AG10803 (cell line): ENCODE data around the gene TTC31.
A peak's percentile ranks its signal among the peaks of the same experiment; 100 is the strongest.

Experiments
- DNase-seq: peaks from one replicate; pipeline ENCODE4 v3.0.0; 2010; ENCODE audit warnings: low read depth
- H3K4me3 ChIP-seq: 2 replicates; pipeline ENCODE4 v1.5.1; 2011; ENCODE audit warnings: mild to moderate bottlenecking, low read length, control low read depth
- TF ChIP-seq, protein P1 (sequence below): conservative IDR thresholded peaks from 2 replicates; pipeline ENCODE4 v1.5.1; 2011; ENCODE audit warnings: mild to moderate bottlenecking, low read length, control low read depth, inconsistent platforms

Gene TTC31

DNA sequence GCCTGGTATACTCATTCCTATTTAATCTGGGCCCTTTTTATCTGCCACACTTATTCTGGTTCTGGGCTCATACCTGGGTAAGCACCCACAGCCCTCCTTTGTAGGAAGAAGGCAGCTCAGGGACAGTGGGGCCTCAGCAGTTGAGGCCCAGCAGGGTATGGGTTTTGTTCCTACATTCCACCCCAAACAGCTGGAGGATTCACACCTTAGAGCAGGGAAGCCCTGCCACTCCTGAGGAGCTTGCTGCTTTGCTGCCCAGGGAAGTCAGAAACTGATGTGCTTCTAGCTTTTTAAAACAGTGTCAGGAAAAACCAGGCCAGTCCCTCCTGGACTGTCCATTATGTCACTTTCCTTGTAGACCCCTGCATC is 17.7 kb downstream of the TTC31 start:
- no peak overlapping the region for H3K4me3 ChIP-seq
- TF ChIP-seq, protein P1, sequence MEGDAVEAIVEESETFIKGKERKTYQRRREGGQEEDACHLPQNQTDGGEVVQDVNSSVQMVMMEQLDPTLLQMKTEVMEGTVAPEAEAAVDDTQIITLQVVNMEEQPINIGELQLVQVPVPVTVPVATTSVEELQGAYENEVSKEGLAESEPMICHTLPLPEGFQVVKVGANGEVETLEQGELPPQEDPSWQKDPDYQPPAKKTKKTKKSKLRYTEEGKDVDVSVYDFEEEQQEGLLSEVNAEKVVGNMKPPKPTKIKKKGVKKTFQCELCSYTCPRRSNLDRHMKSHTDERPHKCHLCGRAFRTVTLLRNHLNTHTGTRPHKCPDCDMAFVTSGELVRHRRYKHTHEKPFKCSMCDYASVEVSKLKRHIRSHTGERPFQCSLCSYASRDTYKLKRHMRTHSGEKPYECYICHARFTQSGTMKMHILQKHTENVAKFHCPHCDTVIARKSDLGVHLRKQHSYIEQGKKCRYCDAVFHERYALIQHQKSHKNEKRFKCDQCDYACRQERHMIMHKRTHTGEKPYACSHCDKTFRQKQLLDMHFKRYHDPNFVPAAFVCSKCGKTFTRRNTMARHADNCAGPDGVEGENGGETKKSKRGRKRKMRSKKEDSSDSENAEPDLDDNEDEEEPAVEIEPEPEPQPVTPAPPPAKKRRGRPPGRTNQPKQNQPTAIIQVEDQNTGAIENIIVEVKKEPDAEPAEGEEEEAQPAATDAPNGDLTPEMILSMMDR: no peak
- no peak for DNase-seq

- no peak for DNase-seq
- TF ChIP-seq, protein P1: no peak
- H3K4me3 ChIP-seq: peak overlapping the region; percentile 78
These were observed 18.6 kb downstream of the TTC31 start for GRCh38 chr2:74501335-74502071.

DNA sequence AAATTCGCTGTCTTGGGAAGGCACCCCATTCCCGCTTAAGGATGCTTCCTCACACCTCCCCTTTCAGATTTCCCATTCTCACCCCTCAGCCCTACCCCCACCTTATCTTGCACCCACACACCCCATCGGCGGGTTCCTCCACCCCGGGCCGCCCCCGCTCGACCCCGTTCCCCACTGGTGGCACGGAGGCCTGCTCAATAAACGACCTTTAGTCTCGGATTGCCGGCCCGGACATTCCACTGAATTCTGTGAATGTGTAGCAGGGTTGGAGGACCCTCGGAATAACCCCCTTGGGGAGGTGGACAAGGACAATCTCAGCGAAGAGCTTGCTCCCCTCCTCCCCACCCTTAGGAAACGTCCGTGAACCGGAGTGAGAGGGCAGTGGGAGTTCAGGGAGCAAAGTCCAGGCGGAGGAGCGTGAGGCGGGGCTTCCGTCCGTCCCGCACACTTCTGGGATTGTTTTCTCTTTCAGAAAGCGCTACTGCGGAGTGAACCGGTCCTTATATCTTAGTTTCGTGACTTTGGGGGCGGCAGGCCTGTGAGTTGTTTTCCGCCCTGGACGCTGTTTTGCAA is 19.4 kb downstream of the TTC31 start:
- TF ChIP-seq, protein P1: no peak
- H3K4me3 ChIP-seq: peak overlapping the region; percentile 78
- DNase-seq: no peak

GRCh38 chr2:74502720-74503505 is 20.0 kb downstream of the TTC31 start:
- TF ChIP-seq, protein P1: peak; percentile 35; the same call in 1 of the 2 replicates
- peak overlapping the region; percentile 78 for H3K4me3 ChIP-seq
- peak; percentile 83 for DNase-seq

DNA sequence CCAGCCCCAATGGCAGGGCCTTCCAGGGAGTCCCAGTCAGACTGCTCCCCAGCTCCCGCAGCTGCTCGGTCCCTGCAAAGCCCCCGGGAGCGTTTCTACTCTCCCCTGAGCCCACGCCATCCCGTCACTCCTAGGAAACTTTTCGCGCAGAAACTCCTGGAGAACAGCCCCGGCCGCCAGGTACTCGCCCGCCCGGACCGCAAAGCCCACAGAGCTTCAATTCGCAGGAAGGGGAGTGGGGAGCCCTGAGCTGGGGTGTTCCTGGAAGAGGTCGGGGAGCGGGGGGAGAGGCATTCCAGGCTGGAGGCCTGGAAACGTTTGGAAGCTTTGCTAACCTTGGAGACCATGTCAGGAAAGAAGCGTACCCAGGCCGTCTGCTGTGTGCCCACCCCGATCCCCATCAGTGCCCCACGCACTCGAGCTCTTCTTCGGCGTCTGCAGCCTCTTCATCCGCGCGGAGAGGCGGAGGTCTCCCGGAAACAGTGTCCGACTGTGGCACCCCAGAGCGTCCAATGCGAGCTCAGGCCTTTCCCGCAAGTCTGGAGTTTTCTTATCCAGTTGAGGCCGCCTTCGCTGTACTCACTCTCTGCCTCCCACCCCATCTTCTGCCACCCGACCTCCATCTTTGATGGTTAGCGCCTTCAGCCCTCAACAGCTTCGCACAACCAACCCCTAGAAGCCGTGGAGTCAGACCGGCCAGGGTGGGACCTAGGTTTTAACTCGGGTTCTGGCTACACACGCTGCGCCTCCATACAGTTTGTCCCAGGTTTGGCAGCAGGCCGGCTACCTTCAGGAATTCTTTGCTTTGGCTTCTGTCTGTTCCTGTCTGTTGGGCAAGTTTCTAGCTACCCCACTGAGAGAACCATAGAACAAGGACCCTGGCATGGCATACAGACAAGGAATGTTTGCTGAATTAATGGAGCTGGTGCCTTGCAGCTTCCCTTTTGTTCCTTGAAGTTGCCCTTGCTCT is 20.9 kb downstream of the TTC31 start:
- no peak for DNase-seq
- peak overlapping the region; percentile 78 for H3K4me3 ChIP-seq
- TF ChIP-seq, protein P1: no peak

DNA sequence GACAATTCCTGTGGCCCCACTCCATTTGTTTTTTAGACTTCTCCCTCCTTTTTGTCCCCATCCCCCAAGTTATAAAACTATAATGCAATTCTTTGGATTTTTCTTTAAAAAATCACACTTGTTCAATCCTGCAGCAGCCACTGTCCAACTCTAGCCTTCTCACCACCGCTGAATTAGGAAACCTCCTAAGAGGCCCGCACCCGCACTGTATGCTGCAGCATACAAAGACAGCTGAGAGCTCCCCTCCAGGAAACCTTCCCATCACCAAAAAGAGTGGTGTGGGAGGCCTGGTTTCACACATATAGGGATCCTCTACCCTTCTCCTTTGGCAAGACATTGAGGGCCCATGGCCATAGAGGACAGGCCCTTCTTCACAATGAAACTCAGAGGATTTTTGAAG is 21.7 kb downstream of the TTC31 start:
- TF ChIP-seq, protein P1: no peak
- DNase-seq: no peak

More for the DNA sequence above, 21.7 kb downstream of the TTC31 start:
- no peak overlapping the region; the same call in 1 of the 2 replicates for H3K4me3 ChIP-seq
